Measurements from ENCODE around the gene BNIP5.

GRCh38 chr6:36372088-36372487 is 35.4 kb upstream of the BNIP5 start:
- TF ChIP-seq CTCF (conservative IDR thresholded peaks at IDR 0.05) = no peak
- no peak for TF ChIP-seq ZFX (IDR thresholded peaks at IDR 0.05)
